Measurements from ENCODE around the gene PRR18.

GRCh38 chr6:166266336-166266735 is 41.9 kb downstream of the PRR18 start:
- TF ChIP-seq CTCF (conservative IDR thresholded peaks at IDR 0.05) = no peak
- no peak for TF ChIP-seq ZFX (IDR thresholded peaks at IDR 0.05)

All from C4-2B (cell line).